GM12878 (cell line): ENCODE data around the gene PAPPA. TPM values are rescaled to one million over a fixed set of nuclear protein-coding genes. Genes with fewer than 3 reads are reported as not detected.
A peak's percentile ranks its signal among the peaks of the same experiment; 100 is the strongest.

Source experiments
- ATAC-seq: fragments of 200-7000 bp; cut with Tn5 transposase; 3 replicates; pipeline ENCODE4 v1.9.1; 2020; ENCODE audit warnings: mild to moderate bottlenecking, moderate library complexity
- BruUV-seq: library from RNA; stranded (reverse); fragments of 400-500 nt; replicated peaks from 2 replicates; lab custom pipeline; 2021; lab: Mats Ljungman, UMichigan
- CTCF ChIA-PET: fragments of 300-600 bp; sonication (Branson Sonifier 250); formaldehyde crosslinking; extraction: SDS; loops from one replicate; lab custom pipeline; 2021; ENCODE audit warnings: inconsistent platforms; lab: Yijun Ruan, JAX
- POLR2A ChIA-PET: fragments of 350-600 bp; formaldehyde crosslinking; extraction: SDS; loops from one replicate; lab custom pipeline; 2021; ENCODE audit warnings: inconsistent platforms; lab: Charles Lee
- RAD21 ChIA-PET: fragments of 300-600 bp; sonication (Branson Sonifier 250); formaldehyde crosslinking; loops from one replicate; lab custom pipeline; 2023; ENCODE audit warnings: antibody characterized with exemption; ENCODE audit not compliant: unreplicated experiment; lab: Charles Lee
- SMC1A ChIA-PET: fragments of 300-600 bp; sonication (Branson Sonifier 250); formaldehyde crosslinking; loops from one replicate; lab custom pipeline; 2023; ENCODE audit not compliant: unreplicated experiment, uncharacterized antibody; lab: Charles Lee
- DNase-seq: peaks from one replicate; pipeline ENCODE4 v3.0.0-alpha.2; 2011; ENCODE audit warnings: low read depth, low spot score
- FAIRE-seq: peaks from 3 replicates; lab custom pipeline; 2011; peaks lifted over from hg19 to GRCh38; lab: Jason Lieb, UNC
- H2AFZ ChIP-seq: 2 replicates; pipeline ENCODE4 v1.6.0; 2011; ENCODE audit warnings: low read depth, low read length, control low read depth; ENCODE audit not compliant: control insufficient read depth
- H3K27ac ChIP-seq: 2 replicates; pipeline ENCODE4 v1.5.1; 2011; ENCODE audit warnings: control low read depth; ENCODE audit not compliant: control insufficient read depth, insufficient read depth
- H3K27me3 ChIP-seq, 2 experiments: replicated peaks in 1 of 2; 2 replicates each; pipeline versions ENCODE4 v1.6.0 to v1.6.1; 2011; ENCODE audit warnings: low read length in 1 of 2; ENCODE audit not compliant: control insufficient read depth in 2 of 2, insufficient read depth in 2 of 2
- H3K36me3 ChIP-seq, 2 experiments: 2 replicates each; pipeline ENCODE4 v1.5.1; 2011; ENCODE audit warnings: low read length in 1 of 2; ENCODE audit not compliant: control insufficient read depth in 2 of 2, insufficient read depth in 2 of 2
- H3K4me1 ChIP-seq: 2 replicates; pipeline ENCODE4 v1.6.1; 2011; ENCODE audit warnings: mild to moderate bottlenecking, low read length, moderate library complexity, mixed read lengths; ENCODE audit not compliant: control insufficient read depth, insufficient read depth
- H3K4me2 ChIP-seq: 2 replicates; pipeline ENCODE4 v1.6.0; 2011; ENCODE audit warnings: control low read depth; ENCODE audit not compliant: control insufficient read depth, insufficient read depth
- H3K4me3 ChIP-seq: fragments of 200-600 bp; sonication (generic); 2 replicates; pipeline ENCODE4 v1.5.1; 2016
- H3K79me2 ChIP-seq: 2 replicates; pipeline ENCODE4 v1.6.0; 2011; ENCODE audit warnings: low read length; ENCODE audit not compliant: control insufficient read depth, insufficient read depth
- H3K9ac ChIP-seq: 2 replicates; pipeline ENCODE4 v1.8.0; 2011; ENCODE audit warnings: low read length, control low read depth, mixed read lengths; ENCODE audit not compliant: control insufficient read depth, insufficient read depth
- H3K9me3 ChIP-seq: replicated peaks from 3 replicates; pipeline ENCODE4 v1.5.1; 2011; ENCODE audit warnings: mild to moderate bottlenecking, low read length; ENCODE audit not compliant: control insufficient read depth, insufficient read depth
- H4K20me1 ChIP-seq: 2 replicates; pipeline ENCODE4 v1.6.0; 2011; ENCODE audit not compliant: control insufficient read depth, insufficient read depth
- EGR1 ChIP-seq, 2 experiments: IDR thresholded peaks; 1 replicate in 1 of 2; 2 replicates in 1 of 2; pipeline ENCODE4 v1.6.1; 2011 to 2012; ENCODE audit warnings: low read depth in 2 of 2, low read length in 2 of 2, borderline replicate concordance in 1 of 2, mild to moderate bottlenecking in 1 of 2, moderate library complexity in 1 of 2
- JUND ChIP-seq: IDR thresholded peaks from 2 replicates; pipeline ENCODE4 v1.6.1; 2012; ENCODE audit warnings: low read depth, mild to moderate bottlenecking, low read length, improper control_type of control experiment, moderate library complexity
- RB1 ChIP-seq: fragments of 450-650 bp; formaldehyde crosslinking; IDR thresholded peaks from 2 replicates; pipeline ENCODE4 v1.6.1; 2017; ENCODE audit warnings: mild to moderate bottlenecking, borderline replicate concordance
- WGBS: methylation state at CpG from one replicate; pipeline ENCODE4 v1.1.6; 2016; ENCODE audit warnings: low lambda C conversion rate; ENCODE audit not compliant: insufficient replicate concordance, insufficient coverage; ENCODE audit errors: missing lambda C conversion rate; 5-methylcytosine and 5-hydroxymethylcytosine counted together
- in situ Hi-C: fragments of 300-500 bp; cut with MboI; formaldehyde crosslinking; loops from 9 replicates; pipeline ENCODE4 v1.14.3; 2018; ENCODE audit warnings: mixed read lengths
- intact Hi-C: fragments of 100-400 bp; cut with micrococcal nuclease; formaldehyde crosslinking; loops from one replicate; pipeline ENCODE4 v1.14.2; 2022; ENCODE audit not compliant: unreplicated experiment
- polyA plus RNA-seq, 11 experiments: library from polyadenylated mRNA; depleted of rRNA in 4 of 11; unstranded in 6 of 11; stranded (reverse) in 5 of 11; fragments of >200 nt; fragmentation: Nextera tagmentation in 4 of 11; fragmentation: Illumina TruSeq in 1 of 11; extraction: Ambion mirVana in 4 of 11; extraction: Trizol in 1 of 11; gene quantifications; 1 replicate in 1 of 11; 2 replicates in 10 of 11; pipeline versions ENCODE4 v1.2.1 to v1.2.3, GENCODE V29; 2011 to 2016; ENCODE audit warnings: inconsistent platforms in 2 of 11, missing spikeins in 2 of 11, low read depth in 1 of 11
- total RNA-seq, 4 experiments: library from RNA; depleted of rRNA in 3 of 4; stranded (reverse); fragments of >200 nt in 3 of 4; fragmentation: Illumina TruSeq in 1 of 4; extraction: Trizol in 1 of 4; gene quantifications; 2 replicates each; pipeline versions ENCODE4 v1.2.1 to v1.2.3, GENCODE V29; 2013 to 2021
- TF ChIP-seq, protein P1 (sequence below): fragments of 450-650 bp; IDR thresholded peaks from 2 replicates; pipeline ENCODE4 v1.6.1; 2014; ENCODE audit warnings: mild to moderate bottlenecking

The PAPPA gene
- total and polyA plus RNA-seq, 10 of the 15 experiments (the other 5 are each of a cell fraction or from before 2014, with no cell fraction given): under 0.01 to 0.19 (median 0.02) TPM; not detected in 4

DNA sequence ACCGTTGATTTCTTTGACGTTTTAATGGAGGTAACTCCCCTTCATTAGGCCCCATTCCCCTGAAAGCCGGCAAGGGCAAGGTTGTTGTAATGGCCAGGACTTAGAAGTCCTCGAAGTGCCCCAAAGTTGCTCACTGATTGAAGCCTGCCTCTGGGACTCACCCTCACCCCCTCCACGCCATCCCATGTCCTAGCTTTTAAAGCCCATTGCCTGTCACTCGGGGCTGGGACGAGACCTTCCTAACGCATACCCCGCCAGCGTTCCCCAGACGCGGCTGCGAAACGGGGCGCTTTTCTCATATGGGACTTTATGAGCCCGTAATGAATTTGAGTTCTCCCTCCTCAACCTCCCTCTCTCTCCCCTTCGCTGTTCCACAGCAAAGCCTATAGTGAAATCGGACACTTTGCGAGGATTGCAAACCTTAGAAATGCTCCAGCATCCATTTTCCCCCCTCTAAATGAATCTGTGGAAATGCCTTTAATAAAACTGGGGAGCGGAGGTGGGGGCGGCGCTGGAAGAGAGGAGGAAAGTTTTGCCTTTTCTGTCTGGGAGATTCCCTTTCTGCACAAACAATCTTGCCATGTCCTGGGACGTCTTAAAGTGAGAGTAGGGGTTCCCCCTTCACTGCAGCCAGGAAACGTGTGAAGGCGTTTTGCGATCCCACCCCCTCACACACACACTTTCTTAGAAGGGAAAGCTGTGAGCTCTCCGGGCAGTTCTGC, 1.5 kb downstream of the PAPPA start:
- H3K4me2 ChIP-seq: peak overlapping the region; percentile 33; the same call in 1 of the 2 replicates
- POLR2A ChIA-PET: no interaction called here
- TF ChIP-seq JUND (no peak), RB1 (no peak), EGR1 (IDR thresholded peaks at IDR 0.05; ENCODE audit: borderline replicate concordance in 1 of 2, low read depth in 2 of 2, low read length in 2 of 2) (0 out of 3 replicates have a peak, but pooled peaks of 1 of the 2 experiments have one; percentile 23)
- TF ChIP-seq, protein P1, sequence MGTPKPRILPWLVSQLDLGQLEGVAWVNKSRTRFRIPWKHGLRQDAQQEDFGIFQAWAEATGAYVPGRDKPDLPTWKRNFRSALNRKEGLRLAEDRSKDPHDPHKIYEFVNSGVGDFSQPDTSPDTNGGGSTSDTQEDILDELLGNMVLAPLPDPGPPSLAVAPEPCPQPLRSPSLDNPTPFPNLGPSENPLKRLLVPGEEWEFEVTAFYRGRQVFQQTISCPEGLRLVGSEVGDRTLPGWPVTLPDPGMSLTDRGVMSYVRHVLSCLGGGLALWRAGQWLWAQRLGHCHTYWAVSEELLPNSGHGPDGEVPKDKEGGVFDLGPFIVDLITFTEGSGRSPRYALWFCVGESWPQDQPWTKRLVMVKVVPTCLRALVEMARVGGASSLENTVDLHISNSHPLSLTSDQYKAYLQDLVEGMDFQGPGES: no peak
- H3K27ac ChIP-seq: no peak overlapping the region
- RAD21 ChIA-PET: no interaction called here
- no TSS peak for BruUV-seq
- H3K4me1 ChIP-seq: no peaks in the 10 kb centered on the region
- CTCF ChIA-PET: interaction anchor here (0.6 to 3.5 kb wide), 3 partner anchors 26 to 846 kb away, joined by 3 to 13 read pairs (median 4); no protein-coding TSS in a partner anchor
- DNase-seq: no peak
- H4K20me1 ChIP-seq: no peaks in the 10 kb centered on the region
- H3K9ac ChIP-seq: no peak overlapping the region
- no peak for FAIRE-seq
- no peak overlapping the region for H2AFZ ChIP-seq
- SMC1A ChIA-PET: interaction anchor here (0.6 kb wide), 2 partner anchors 19 to 45 kb away, joined by 3 read pairs; no protein-coding TSS in a partner anchor
- in situ Hi-C loops: loop anchor here (5.0 kb wide), 1 partner anchor 497 kb away; no protein-coding TSS in a partner anchor
- H3K4me3 ChIP-seq: no peak overlapping the region
- no peaks in the 10 kb centered on the region for H3K36me3 ChIP-seq
- intact Hi-C loops: no loop called here
- no peak for ATAC-seq
- peaks cover 8 to 12% of the 10 kb centered on the region in 2 experiments for H3K27me3 ChIP-seq
- no peaks in the 10 kb centered on the region for H3K79me2 ChIP-seq
- no peaks in the 10 kb centered on the region for H3K9me3 ChIP-seq
- WGBS: 23% methylated on average over 27 of the region's 27 CpGs
